Myocyte (in vitro differentiated cells): ENCODE data around the gene AJAP1. TPM values are rescaled to one million over a fixed set of nuclear protein-coding genes. Genes with fewer than 3 reads are reported as not detected.

Experiments used
- DNase-seq: peaks from one replicate; pipeline ENCODE4 v3.0.0-alpha.2; 2012; ENCODE audit warnings: low read depth
- total RNA-seq: library from RNA; depleted of rRNA; stranded (reverse); fragments of >200 nt; gene quantifications from 2 replicates; pipeline ENCODE4 v1.2.3, GENCODE V29; 2014

AJAP1 gene
- total RNA-seq, 1 donor from 2014 or later = not detected

DNA sequence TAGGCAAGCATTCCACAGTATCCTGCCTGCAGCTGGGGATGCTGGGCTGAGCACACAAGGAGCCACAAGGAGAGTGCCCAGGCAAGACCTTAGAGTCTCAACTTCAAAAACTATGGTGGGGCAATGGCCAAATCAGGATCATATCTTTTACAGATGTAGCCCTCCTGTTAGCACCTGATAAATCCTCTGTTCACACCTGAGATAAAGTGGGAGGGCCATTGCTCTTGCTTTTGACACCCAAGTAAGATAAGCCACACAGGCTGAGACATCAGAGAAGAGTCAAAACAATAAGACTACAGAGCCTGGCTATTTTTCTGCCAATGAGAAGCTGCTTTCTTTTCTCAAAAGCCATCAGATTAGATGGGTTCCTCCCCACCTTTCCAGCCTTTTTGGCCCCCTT is 148.9 kb downstream of the AJAP1 start:
- DNase-seq = no peak

DNA sequence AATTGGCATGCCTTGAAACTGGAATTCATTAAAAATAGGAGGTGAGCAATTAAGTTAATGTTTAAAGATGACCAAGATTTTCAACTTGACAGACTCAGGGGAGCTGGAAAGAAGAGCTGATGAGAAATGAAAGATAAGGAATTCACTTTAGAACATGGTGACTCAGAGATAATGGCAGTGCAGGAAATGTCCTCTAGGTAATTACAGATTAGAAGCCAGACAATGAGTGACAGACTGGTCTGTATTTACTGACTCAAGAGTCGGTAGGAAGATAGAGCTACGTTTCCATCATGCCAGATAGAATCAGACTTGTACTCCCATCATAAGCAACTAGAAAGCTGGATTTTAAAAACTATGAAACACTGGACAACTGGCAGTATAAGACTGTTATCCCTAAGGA is 151.6 kb downstream of the AJAP1 start:
- DNase-seq = no peak

DNA sequence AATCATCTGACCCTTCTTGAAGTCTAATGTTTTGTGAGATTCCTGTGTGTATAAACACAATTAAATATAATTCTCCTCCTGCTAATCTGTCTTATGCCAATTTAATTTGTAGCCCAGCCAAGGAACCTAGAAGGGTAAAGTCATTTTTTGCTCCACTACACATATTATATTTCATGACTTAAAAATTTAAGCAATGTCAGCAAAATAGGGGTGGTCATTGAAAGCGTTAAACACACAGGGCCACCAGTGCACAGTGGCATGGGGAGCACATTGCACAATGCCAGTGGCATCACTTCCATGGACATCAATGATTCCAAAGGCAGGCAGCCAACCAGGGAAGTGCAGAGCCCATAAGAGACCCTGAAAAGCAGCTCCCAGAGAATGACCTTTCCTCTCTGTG is 166.1 kb downstream of the AJAP1 start:
- DNase-seq = no peak

DNA sequence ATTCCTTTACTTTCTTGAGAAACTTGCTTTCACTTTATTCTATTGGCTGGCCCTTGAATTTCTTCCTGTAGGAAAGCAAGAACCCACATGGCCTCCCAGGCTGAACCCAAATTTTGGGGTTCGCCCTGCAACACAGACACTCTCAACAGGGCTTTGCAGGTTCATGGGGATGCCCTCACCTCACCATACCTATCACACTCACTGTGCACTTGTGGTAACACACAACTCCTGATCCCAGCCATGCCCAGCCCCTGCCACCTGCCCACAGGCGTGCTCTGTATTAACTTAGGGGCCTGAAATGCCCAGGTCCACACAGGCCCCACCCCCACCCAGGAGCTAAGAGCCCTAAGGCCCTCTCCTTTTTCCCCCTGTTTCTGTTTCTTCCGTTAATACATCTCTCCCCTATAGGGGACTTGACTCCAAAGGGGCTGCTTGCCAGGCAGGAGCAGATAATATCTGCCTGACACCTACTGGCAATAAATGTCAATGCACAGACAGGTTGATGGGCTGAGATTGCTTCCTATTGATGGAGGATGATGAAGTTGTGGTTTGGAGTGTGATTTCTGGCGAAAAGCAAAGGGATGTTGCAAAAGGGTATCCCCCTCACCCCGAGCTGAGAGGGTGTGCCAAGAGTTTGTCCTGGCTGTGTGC is 171.5 kb downstream of the AJAP1 start:
- no peak for DNase-seq

DNA sequence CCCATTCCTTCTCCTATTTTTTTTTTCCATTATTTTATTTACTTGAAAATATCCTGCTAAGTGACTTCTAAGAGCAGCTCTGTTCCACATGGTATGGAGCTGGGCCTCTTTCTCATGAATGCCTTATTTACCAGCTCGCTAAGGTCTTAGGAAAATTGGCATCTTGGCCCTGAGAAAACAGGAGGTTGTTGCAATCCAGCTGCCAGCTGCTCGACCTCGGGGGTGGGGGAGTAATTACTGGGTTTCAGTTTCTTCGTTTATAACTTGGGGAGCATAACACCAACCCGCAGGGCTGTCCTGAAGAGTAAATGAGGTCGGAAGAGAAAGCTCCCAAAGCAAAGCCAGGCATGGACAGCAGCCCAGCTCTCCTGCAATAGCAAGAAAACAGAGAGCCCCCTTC is 176.3 kb downstream of the AJAP1 start:
- no peak for DNase-seq

DNA sequence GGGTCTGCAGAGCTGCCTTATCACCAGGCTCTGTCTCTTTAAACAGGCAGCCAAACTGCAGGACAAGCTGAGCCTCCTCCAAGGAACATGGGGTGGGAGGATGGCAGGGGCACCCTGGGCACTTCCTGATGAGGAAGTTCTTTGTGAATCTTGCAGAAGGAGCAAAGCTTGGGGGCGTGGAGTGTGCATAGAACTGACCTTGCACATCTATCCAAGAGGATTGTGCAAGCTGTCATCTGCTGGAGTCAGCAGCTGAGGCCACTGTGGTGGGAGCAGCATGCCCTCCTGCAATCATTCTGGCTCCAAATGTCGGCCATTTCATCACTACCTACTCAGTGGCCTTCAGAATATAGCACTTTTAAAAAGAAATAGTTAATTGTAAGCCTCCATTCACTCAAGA is 182.2 kb downstream of the AJAP1 start:
- no peak for DNase-seq

DNA sequence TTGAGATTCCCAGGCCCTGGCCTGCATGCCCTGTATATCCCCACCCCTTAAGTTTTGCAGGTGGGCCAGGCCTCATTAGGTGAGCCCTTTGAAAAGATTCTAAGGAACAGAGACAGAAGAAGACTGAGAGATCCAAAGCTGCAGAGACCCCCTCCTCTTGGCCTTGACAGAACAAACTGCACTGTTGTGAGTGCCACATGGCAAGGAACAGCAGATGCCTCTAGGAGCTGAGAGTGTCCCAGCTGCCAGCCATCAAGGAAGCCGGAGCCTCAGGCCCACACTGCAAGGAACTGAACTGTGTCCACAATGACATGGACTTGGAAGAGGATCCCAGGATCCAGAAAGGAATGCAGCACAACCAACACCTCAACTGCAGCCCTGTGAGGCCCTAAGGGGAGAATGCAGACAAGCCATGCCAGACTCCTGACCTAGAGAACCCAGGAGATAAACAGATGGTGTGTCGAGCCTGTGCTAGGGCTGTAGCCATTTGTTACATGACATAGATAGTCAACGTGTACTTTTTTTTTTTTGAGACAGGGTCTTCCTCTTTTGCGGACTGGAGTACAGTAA is 182.7 kb downstream of the AJAP1 start:
- DNase-seq = no peak

DNA sequence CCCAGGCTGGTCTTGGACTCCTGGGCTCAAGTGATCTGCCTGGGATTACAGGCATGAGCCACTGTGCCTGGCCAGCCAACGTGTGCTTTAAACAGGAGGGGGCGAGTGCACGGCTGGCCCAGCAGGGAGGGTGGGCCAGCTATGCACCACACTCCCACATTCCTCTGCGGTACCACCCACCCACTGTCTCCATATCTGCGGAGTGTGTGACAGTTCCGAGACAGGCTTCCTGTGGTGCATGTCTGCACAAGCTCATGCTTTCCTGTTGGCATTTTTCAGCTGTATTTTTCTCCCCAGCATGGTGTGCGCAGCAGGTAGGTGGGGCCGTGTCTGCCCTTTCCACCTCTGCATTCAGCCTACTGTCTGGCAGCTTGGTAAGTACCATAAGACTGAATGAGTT is 183.3 kb downstream of the AJAP1 start:
- no peak for DNase-seq

DNA sequence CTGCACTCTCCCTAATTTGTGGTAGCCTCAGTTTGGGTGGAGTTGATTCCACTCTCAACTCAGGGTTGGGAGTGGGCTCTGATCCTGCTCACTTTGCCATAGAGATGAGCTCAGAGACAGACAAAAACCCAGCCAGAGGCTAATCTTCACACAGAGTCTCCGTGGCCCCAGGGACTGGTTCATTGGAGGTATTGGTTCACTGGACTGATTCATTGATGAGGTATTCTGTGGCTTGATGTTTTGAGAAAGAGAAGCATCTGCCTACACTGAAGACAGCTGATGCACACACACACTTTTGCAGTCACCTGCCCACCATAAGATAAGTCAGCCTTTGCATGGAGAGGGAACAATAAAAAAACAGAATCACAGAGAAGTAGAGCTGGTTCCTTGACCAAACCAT is 183.8 kb downstream of the AJAP1 start:
- no peak for DNase-seq
